HG03469 (cell line): ENCODE data around the gene SPRY4.
"Not testable (repeated sequence)": the region's sequence is repeated elsewhere in the genome, so short reads cannot be mapped to it uniquely, and the experiment has no call there.

Experiments used
- ATAC-seq: cut with Tn5 transposase; IDR thresholded peaks from one replicate; pipeline ENCODE4 v1.9.1; 2021; ENCODE audit warnings: mild to moderate bottlenecking, moderate library complexity, moderate number of reproducible peaks; ENCODE audit not compliant: unreplicated experiment

SPRY4 gene

DNA sequence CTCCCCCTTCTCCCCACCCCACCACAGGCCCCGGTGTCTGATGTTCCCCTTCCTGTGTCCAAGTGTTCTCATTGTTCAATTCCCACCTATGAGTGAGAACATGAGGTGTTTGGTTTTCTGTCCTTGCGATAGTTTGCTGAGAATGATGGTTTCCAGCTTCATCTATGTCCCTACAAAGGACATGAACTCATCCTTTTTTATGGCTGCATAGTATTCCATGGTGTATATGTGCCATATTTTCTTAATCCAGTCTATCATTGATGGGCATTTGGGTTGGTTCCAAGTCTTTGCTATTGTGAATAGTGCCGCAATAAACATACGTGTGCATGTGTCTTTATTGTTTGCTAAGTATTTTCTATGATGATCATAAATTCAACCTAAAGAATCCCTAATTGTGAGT is 60.7 kb downstream of the SPRY4 start:
- not testable (repeated sequence) for ATAC-seq

DNA sequence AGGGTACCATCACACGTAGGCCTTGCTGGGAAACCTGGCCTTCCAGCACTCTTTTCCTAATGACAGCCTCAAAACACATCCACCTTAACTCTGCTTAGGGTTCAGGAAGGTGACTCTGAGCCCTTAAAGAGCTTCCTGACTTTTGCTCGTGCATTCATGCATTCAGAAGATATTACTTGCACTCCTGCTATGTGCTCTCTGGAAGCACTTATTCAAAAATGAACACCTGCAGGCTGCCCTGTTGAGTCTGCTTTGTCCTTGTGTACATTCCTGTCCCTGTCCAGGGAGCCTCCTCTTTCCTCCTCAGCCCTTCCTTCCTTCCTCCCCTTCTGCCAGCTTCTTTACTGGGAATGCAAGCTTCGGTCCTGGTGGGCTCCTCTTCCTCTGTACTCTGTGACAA is 61.5 kb downstream of the SPRY4 start:
- no peak for ATAC-seq

DNA sequence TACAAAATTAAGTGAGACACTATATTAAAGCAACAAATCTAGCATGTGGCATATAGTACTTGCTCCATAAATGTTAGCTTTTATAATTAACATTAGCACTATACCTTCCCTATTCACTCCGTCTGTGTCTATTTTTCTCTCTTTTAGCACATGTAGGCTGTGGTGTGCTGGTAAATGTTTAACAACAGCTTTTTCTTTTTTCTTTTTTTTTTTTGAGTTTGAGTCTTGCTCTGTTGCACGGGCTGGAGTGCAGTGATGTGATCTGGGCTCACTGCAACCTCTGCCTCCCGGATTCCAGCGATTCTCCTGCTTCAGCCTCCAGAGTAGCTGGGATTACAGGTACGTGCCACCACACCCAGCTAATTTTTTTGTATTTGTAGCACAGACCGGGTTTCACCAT is 62.1 kb downstream of the SPRY4 start:
- ATAC-seq: no peak
